Stimulated activated effector memory CD8-positive, alpha-beta T cell treated with anti-CD3 and anti-CD28 coated beads, Interleukin-12 subunit alpha, Interleukin-12 subunit beta, amount 100 ng/mL, for 72 hours (primary cell): Measurements from ENCODE around the gene AP3B1.

ENCODE experiments used
- ATAC-seq: fragments of 150-1000 bp; cut with Tn5 transposase; 2 replicates; pipeline ENCODE4 v1.10.0; 2021
- DNase-seq, 2 donors: peaks; one replicate each; pipeline ENCODE4 v3.0.0; 2021 to 2022; ENCODE audit warnings: low spot score in 2 of 2
- H3K27ac Mint-ChIP-seq: one replicate; pipeline ENCODE4 v1.8.0; 2022; ENCODE audit warnings: mild to moderate bottlenecking, mixed read lengths
- H3K36me3 Mint-ChIP-seq: one replicate; pipeline ENCODE4 v1.8.0; 2022; ENCODE audit warnings: mild to moderate bottlenecking, mixed read lengths
- H3K4me1 Mint-ChIP-seq: one replicate; pipeline ENCODE4 v1.8.0; 2022; ENCODE audit warnings: mixed read lengths
- H3K4me3 Mint-ChIP-seq: one replicate; pipeline ENCODE4 v1.8.0; 2022; ENCODE audit warnings: mild to moderate bottlenecking, mixed read lengths
- H3K9me3 Mint-ChIP-seq: one replicate; pipeline ENCODE4 v1.8.0; 2022; ENCODE audit warnings: mixed read lengths

The AP3B1 gene

DNA sequence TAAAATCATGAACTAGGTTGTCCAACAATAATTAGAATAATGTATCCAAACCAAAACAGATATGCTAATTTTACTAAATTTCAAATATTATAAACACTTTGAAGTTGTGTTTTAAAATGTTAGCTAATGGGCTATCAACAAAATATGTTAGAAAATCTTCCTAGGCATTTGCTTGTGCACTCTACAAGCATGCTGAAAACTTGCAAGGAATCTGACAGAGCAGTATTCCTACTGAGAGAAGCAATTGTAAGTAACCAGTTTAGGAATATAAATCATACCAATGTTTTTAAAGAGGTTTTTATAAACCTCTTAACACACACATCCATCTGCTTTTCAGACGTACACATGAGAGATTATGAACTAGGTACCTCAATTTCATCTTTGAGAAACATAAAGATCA, 289.9 kb downstream of the AP3B1 start:
- H3K36me3 Mint-ChIP-seq, result peaks cover 7% of the 10 kb centered on the region
- H3K9me3 Mint-ChIP-seq, result no peaks in the 10 kb centered on the region
- no peak overlapping the region for H3K4me3 Mint-ChIP-seq
- DNase-seq (no peak), ATAC-seq (no peak)
- no peak overlapping the region for H3K27ac Mint-ChIP-seq
- H3K4me1 Mint-ChIP-seq, result no peaks in the 10 kb centered on the region

DNA sequence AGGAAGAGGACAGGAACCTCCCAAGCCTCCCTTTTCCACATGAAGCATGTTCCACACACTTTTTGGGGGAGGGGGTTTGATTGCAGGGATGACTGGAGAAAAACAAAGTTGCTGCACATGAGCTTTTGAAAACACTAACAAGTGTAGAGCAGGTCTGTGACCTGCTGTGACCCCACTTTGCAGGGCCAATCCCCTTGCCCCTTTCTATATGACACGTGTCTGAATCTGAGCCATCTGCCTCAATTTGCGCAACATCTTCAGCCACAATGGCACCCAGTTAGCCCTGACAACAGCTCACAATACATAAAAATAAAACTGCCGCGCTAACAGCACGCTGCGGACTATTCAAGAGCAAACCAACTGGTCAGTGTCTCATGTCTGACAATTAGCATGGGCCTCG, 290.6 kb downstream of the AP3B1 start:
- peaks cover 12% of the 10 kb centered on the region for H3K36me3 Mint-ChIP-seq
- ATAC-seq (no peak), DNase-seq (no peak)
- no peak overlapping the region for H3K4me3 Mint-ChIP-seq
- no peak overlapping the region for H3K27ac Mint-ChIP-seq
- no peaks in the 10 kb centered on the region for H3K4me1 Mint-ChIP-seq
- H3K9me3 Mint-ChIP-seq, result no peaks in the 10 kb centered on the region

DNA sequence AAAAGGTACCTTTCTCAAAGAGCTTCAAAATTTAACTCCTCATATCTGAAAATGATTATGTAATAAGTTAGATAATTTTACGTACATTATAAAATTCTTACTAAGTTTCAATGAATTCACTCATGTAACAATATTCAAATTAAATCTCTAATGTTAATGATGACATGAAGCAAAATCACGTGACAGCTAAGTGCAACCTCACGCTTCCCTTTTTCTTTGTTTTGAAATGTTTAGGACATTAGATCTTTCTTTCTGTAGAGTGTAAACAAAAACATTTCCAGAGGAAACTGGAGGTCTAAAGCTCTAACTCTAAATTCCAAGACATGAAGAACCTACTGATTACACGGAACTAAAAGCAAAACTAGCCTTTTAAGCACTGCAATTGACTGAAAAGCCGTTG, 291.0 kb downstream of the AP3B1 start:
- Mint-ChIP-seq H3K4me1 (no peaks in the 10 kb centered on the region), H3K4me3 (no peak overlapping the region), H3K9me3 (no peaks in the 10 kb centered on the region), H3K36me3 (peaks cover 12% of the 10 kb centered on the region), H3K27ac (no peak overlapping the region)
- no peak for DNase-seq
- no peak for ATAC-seq

DNA sequence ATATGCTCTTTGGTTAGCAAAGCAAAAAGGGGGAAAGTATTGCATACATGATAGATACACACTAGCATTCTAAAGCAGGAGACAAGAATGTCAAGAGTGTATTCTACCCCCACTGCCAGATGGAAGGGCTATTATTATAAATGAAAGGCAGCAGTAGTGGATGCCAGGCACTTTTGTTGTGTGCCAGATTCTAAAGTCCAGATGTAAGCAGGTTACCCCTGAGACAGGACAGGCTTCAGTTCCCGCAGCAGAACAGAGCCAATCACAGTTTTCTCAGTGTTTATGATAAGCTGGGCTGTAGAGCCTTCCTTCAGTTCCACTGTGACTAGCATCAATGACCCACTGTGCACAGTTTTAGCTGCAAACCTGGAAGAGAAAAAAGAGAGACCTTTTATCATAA, 291.8 kb downstream of the AP3B1 start:
- peaks cover 12% of the 10 kb centered on the region for H3K36me3 Mint-ChIP-seq
- H3K27ac Mint-ChIP-seq, result no peak overlapping the region
- no peak overlapping the region for H3K4me3 Mint-ChIP-seq
- no peak for DNase-seq
- no peaks in the 10 kb centered on the region for H3K9me3 Mint-ChIP-seq
- H3K4me1 Mint-ChIP-seq, result no peaks in the 10 kb centered on the region
- ATAC-seq, result no peak

DNA sequence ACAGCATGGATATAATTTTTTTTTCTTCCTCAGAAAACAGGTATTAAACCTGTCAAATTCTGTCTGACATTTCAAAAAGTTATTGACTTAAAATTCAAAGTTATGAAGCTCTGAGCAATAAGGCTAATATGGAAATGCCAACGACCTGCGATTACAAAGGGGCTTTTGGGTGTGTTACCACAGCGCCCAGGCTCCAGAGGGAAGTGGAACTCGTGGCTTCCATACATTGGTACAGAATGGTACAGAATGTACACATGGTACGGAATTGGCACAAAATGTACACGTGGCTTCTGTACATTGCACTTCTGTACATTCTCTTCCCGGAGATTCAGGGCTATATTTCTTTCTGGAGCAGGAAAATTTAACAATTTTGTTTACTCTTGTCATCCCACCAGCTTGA, 293.3 kb downstream of the AP3B1 start:
- DNase-seq (no peak), ATAC-seq (no peak)
- no peaks in the 10 kb centered on the region for H3K9me3 Mint-ChIP-seq
- H3K36me3 Mint-ChIP-seq, result peaks cover 12% of the 10 kb centered on the region
- H3K4me3 Mint-ChIP-seq, result no peak overlapping the region
- no peak overlapping the region for H3K27ac Mint-ChIP-seq
- no peaks in the 10 kb centered on the region for H3K4me1 Mint-ChIP-seq

DNA sequence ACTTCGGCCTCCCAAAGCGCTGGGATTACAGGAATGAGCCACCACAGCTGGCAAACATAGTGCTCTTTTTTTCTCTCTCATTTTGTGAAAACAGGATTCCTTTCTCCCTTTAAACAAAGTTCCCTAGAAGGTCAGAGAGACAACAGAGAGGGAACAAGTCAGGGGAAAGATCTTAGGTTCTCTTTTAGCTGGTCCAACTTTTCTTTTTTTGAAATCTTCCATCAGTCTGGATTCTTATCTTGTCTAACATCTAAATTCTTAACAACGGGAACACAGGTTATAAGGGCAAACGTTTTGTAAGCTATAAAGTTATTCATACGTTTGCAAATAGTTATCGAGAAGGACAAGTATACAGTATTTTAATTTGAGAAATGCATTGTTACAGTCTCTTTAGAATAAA, 294.3 kb downstream of the AP3B1 start:
- ATAC-seq (no peak), DNase-seq (no peak)
- no peak overlapping the region for H3K27ac Mint-ChIP-seq
- no peaks in the 10 kb centered on the region for H3K4me1 Mint-ChIP-seq
- H3K9me3 Mint-ChIP-seq, result no peaks in the 10 kb centered on the region
- H3K4me3 Mint-ChIP-seq, result no peak overlapping the region
- peaks cover 12% of the 10 kb centered on the region for H3K36me3 Mint-ChIP-seq

DNA sequence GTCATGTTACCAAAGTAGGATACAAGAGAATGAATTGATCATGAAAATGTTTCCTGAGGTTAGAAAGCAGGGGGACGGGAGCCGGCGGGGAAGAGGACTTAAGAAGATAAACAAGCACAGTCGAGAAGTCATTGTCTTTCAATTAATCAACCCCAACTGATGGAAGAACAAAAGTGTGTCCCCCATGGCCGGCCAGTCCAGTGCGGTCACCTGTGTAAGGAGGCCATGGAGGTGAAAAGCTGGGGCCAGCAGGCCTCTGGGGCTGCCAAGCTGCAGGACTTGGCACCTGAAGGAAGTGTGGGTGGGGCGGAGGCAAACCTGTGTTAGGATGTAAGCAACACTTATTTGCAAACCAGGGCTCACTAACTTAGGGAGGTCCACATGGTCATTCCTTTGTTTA, 295.1 kb downstream of the AP3B1 start:
- H3K4me1 Mint-ChIP-seq, result no peaks in the 10 kb centered on the region
- H3K4me3 Mint-ChIP-seq, result no peak overlapping the region
- peaks cover 18% of the 10 kb centered on the region for H3K36me3 Mint-ChIP-seq
- H3K9me3 Mint-ChIP-seq, result no peaks in the 10 kb centered on the region
- ATAC-seq (no peak), DNase-seq (no peak)
- H3K27ac Mint-ChIP-seq, result peak overlapping the region; percentile 54

DNA sequence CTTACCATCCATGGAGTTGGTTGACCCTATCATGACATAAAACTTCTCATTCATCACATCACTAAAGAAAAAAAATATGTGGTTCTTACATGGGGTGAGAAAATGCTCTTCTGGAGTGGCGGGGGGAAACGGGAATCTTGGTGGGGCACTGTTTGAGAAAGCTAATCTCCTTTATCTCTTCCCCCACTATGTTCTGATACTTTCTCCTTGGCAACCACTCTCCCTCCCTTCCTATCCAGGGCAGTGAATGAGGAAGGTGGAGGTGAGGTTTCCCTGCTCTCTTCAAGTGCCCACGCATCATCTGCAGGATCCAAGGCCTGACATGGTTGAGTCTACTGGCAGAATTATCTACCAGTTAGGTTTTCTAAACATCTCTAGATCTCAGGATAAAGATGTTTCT, 297.6 kb downstream of the AP3B1 start:
- no peak for ATAC-seq
- H3K4me3 Mint-ChIP-seq, result no peak overlapping the region
- DNase-seq, result no peak
- no peaks in the 10 kb centered on the region for H3K4me1 Mint-ChIP-seq
- H3K27ac Mint-ChIP-seq, result no peak overlapping the region
- H3K9me3 Mint-ChIP-seq, result no peaks in the 10 kb centered on the region
- peaks cover 18% of the 10 kb centered on the region for H3K36me3 Mint-ChIP-seq

DNA sequence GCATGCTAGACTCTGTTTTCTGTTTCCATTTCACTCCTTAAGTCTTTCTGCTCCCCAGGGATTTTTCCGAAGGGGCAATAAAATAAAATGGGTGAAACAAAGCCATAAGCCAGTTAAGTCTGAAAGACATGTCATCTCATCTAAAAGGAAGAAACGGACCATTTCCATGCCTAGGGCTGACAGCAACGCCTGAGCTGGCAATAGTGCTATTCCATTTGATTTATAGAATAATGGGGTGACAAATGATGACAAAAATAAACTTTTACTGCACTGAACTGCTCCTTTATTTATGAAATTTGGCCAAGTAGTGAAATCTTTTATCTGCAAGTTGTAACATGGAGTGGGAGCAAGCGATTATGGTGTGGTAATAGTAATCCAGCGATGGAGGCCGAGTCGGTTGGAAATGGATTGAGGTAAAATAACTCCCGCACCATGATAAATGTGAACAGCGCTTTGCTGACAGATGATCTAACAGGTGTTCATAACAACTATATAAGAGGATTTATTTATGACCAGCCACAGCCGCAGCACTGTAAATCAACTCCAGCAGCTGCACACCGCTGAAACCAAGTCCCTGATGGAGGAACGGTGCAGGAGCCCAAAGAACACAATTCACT, 298.6 kb downstream of the AP3B1 start:
- no peaks in the 10 kb centered on the region for H3K4me1 Mint-ChIP-seq
- no peaks in the 10 kb centered on the region for H3K9me3 Mint-ChIP-seq
- no peak overlapping the region for H3K27ac Mint-ChIP-seq
- no peak overlapping the region for H3K4me3 Mint-ChIP-seq
- DNase-seq (no peak), ATAC-seq (no peak)
- H3K36me3 Mint-ChIP-seq, result peaks cover 12% of the 10 kb centered on the region

DNA sequence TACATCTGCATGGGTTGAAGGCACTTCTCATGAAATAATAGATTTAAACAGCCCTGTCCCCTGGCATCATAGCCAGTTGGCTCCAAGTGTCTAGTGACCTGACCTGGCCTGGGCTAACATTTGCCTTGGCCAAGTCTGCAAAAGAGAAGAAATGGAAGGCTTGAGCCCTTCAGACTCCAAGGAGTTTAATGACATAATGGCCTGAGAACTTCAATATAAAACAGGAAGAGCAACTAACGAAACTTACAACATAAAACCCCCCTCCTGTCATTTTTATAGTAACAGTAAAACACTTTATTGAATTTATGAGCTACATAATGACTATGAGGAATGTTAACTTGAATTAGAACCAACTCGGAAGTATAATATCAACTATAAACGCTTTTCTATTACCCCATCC, 299.6 kb downstream of the AP3B1 start:
- Mint-ChIP-seq H3K9me3 (no peaks in the 10 kb centered on the region), H3K36me3 (peaks cover 12% of the 10 kb centered on the region), H3K27ac (peak overlapping the region; percentile 64), H3K4me1 (no peaks in the 10 kb centered on the region), H3K4me3 (no peak overlapping the region)
- DNase-seq, result no peak
- no peak for ATAC-seq

DNA sequence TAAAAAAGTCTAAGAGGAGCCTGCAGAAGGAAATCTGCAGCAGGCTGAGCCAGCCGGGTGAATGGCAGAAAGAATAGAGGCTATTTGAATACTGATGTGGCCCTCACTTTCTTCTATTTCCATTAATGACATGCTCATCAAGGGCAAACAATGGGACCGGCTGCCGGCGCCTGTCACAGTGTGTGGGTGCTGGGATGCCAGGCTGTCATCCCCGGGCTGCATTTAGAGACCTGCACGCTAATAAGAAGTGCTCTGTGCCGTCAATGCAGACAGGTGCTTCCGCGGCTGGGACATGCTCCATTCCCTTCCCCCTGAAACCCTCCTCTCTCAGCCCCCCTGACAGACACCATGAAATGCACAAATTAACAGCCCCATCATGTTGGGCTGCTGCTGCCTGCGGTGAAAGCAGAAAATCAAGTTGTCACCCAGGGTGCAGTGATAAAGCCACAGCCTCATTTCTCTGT, 300.6 kb downstream of the AP3B1 start:
- H3K4me3 Mint-ChIP-seq, result no peak overlapping the region
- DNase-seq (no peak), ATAC-seq (no peak)
- H3K36me3 Mint-ChIP-seq, result peaks cover 6% of the 10 kb centered on the region
- no peaks in the 10 kb centered on the region for H3K9me3 Mint-ChIP-seq
- H3K4me1 Mint-ChIP-seq, result no peaks in the 10 kb centered on the region
- no peak overlapping the region for H3K27ac Mint-ChIP-seq

DNA sequence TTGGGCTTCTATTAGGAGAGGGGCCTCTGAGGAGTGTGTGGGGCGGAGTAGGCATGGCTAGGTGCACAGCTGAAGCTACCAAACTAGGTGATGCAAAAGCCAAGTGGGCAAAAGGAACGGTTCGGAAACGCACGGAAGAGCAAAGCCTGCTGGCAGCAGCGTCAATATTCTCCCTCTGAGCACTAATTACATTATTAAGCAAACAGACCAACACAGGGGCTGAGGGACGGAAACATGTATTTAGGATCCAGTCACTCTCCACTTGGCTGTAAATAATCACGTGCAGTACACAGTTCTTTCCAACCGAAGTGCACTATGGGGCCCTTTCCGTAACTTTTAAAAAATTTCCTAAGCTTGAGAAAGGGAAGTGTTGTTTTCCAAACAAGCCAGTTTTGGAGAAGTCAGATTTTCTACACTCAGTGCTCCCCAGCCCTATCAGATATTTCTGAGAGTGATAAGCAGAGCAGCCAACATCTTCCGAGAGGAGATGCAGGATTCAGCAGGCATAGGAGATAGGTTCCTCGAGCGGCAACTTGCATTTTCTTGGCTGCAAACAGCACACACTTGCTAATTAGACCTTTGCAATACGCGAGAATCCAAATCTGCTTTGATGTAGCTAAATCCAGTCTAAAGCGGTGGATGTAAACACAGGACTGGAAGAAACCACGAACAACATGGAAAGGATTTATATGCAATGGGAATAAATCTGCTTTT, 301.2 kb downstream of the AP3B1 start:
- no peak overlapping the region for H3K27ac Mint-ChIP-seq
- peaks cover 6% of the 10 kb centered on the region for H3K36me3 Mint-ChIP-seq
- DNase-seq (no peak), ATAC-seq (no peak)
- H3K4me3 Mint-ChIP-seq, result no peak overlapping the region
- no peaks in the 10 kb centered on the region for H3K9me3 Mint-ChIP-seq
- H3K4me1 Mint-ChIP-seq, result no peaks in the 10 kb centered on the region

DNA sequence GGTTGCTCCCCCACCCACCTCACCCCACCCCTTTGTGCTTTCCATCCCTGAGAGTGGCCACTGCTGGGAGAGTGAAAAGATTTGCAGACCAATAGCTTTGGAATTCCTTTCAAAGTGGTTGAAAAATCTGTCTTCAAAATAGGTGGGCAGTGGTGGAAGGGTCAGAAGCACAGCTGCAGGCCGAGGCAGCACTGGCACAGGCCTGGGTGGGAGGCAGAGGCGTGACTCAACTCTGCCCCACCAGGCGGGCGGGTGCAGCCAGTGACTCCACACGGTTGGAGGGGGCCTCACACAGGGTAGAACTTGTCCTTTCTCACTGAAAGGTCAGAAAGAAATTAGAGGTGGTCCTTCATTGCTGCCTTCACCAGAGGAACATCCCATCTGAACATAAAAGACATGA, 303.4 kb downstream of the AP3B1 start:
- Mint-ChIP-seq H3K36me3 (peaks cover 6% of the 10 kb centered on the region), H3K9me3 (no peaks in the 10 kb centered on the region), H3K27ac (no peak overlapping the region), H3K4me1 (no peaks in the 10 kb centered on the region), H3K4me3 (no peak overlapping the region)
- ATAC-seq, result no peak
- DNase-seq, result no peak

DNA sequence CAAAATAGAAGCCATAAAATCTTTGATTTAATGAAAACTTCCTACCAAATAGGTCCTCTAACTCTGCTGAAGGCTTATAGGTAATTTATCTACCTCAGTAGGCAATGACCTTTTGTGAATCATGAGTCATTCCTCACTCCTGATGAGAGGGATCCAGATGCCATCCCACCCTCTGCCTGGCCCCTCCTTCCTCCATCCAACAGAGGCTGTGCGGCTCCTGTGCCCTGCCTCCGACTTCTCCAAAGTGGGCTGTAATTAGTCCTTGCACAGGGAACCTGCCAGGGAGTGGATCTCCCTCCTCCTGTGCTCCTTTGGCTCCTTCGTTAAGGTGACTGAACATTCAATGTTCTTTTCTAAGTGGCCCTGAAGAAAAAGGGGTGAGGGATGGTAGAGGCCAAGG, 304.5 kb downstream of the AP3B1 start:
- Mint-ChIP-seq H3K27ac (no peak overlapping the region), H3K4me1 (no peaks in the 10 kb centered on the region)

DNA sequence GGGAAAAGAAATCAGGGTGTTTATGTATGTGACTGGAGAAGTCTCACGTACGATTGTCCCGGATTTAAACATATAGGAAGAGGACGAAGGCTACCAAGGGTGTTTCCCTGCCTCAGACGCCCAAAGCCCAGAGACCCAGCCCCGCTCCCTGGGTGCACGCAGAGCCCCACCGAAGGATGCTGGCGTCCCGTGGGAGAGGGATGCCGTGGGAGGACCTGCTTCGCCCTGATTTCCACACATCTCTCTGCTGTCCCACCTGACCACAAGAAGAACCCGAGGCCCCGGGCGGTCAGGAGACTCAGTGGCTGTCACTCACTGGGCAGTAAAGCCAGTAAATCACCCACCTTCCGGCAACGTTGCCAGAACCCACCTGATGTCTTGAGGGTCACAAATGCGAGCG, 306.5 kb downstream of the AP3B1 start:
- H3K36me3 Mint-ChIP-seq, result no peaks in the 10 kb centered on the region
- no peaks in the 10 kb centered on the region for H3K4me1 Mint-ChIP-seq
- DNase-seq, result no peak
- ATAC-seq, result no peak
- H3K4me3 Mint-ChIP-seq, result no peak overlapping the region
- no peaks in the 10 kb centered on the region for H3K9me3 Mint-ChIP-seq
- H3K27ac Mint-ChIP-seq, result no peak overlapping the region

More for the DNA sequence above, 304.5 kb downstream of the AP3B1 start:
- Mint-ChIP-seq H3K4me3 (no peak overlapping the region), H3K9me3 (no peaks in the 10 kb centered on the region), H3K36me3 (peaks cover 5% of the 10 kb centered on the region)
- DNase-seq, result no peak
- ATAC-seq, result no peak

DNA sequence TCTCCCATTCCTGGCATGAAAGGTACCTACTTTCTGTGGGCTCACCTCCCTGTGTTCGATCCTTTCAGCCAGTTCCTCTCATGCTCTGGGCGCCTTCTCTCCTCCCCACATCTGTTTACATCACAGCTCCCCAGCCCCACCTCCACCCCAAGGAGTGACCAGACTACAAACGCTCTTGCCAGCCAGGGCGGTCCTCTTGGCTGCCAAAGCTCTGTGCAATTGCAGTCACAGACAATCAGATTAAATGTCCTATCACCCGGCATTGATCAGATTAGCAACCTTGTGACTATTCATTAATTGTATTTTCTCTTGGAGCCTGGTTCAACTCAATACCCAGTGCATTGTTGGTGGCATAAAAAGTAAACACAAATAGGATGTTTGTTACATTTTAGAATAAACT, 307.2 kb downstream of the AP3B1 start:
- H3K27ac Mint-ChIP-seq, result no peak overlapping the region
- no peak overlapping the region for H3K4me3 Mint-ChIP-seq
- H3K4me1 Mint-ChIP-seq, result no peaks in the 10 kb centered on the region
- ATAC-seq, result no peak
- H3K9me3 Mint-ChIP-seq, result no peaks in the 10 kb centered on the region
- no peak for DNase-seq
- H3K36me3 Mint-ChIP-seq, result no peaks in the 10 kb centered on the region
